Dermis microvascular lymphatic vessel endothelial cell (primary cell): ENCODE results near the gene SLC7A6OS. TPM values are rescaled to one million over a fixed set of nuclear protein-coding genes. Genes with fewer than 3 reads are reported as not detected.

ENCODE experiments used
- DNase-seq, 2 donors: peaks; one replicate each; pipeline versions ENCODE4 v3.0.0 to v3.0.0-alpha.2; 2010; ENCODE audit warnings: low read depth in 2 of 2
- total RNA-seq: library from RNA; depleted of rRNA; stranded (reverse); fragments of >200 nt; gene quantifications from 2 replicates; pipeline ENCODE4 v1.2.1, GENCODE V29; 2014

Gene SLC7A6OS
- total RNA-seq, 1 donor from 2014 or later, result 8.1 TPM

- DNase-seq, result no peak
Measured at GRCh38 chr16:68257251-68257905, 53.4 kb downstream of the SLC7A6OS start.

DNA sequence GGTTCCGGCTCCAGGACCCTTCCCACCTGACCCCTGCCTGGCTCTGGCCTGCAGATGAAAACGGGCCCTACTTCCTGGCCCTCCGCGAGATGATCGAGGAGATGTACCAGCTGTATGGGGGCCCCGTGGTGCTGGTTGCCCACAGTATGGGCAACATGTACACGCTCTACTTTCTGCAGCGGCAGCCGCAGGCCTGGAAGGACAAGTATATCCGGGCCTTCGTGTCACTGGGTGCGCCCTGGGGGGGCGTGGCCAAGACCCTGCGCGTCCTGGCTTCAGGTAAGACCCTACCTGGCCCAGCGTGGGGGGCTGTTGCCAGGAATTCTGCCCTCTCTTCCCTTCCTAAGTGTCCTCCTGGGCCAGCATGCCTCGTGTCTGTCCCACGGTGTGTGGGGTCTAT lies 55.0 kb downstream of the SLC7A6OS start:
- no peak for DNase-seq

- DNase-seq, result no peak
Measured at GRCh38 chr16:68253721-68254120, 57.0 kb downstream of the SLC7A6OS start.

DNA sequence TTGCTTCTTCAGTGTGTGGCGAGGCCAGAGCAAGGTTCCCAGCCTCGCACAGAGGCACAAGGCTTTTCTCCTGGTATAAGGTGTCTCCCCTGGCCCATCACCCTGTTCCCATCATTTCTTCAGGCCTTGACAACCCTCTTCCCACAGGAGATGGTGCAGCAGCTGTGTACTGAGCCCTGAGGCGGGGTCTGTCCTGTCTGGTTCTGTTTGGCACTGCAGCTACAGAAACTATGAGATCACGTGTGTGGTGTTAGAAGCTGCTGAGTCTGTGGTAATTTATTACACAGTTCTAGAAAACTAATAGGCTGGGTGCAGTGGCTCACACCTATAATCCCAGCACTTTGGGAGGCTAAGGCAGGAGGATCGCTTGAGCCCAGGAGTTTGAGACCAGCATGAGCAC lies 58.4 kb downstream of the SLC7A6OS start:
- DNase-seq, result no peak

DNA sequence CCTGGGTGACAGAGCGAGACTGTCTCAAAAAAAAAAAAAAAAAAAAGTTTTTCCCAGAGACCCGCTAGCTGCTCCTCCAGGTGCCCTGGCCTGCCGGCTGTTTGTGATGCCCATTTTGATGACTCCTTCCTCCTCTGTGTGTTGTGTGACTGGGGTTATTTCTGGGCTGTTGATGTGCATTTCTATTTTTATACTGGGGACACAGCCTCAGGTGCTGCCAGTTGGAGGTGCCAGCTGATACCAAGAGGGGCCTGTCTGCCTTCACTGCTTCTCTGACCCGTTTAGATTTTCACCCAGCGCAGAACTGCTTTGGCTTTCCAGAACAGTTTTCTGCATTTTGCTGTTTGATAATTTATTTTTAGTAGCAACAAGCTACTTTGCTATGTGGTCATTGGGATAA lies 58.9 kb downstream of the SLC7A6OS start:
- DNase-seq, result no peak

DNA sequence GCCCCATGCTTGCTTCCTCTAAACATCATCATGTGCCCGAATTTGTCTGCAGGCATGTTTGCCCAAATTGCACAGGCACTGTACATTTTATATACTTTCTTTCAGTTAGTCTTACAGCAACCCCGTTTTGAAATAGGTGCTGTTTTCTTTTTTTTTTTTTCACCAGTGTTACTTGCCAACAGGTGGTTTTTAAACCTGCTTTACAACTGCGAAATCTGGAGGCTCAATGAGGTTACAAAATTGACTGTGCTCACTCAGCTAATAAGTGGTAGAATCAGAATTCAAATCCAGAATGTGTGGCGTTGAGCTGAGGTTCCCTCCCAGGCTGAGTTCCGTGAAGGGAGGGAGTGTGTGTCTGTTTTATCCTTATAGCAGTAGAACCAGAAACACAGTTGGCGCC lies 59.8 kb downstream of the SLC7A6OS start:
- DNase-seq, result no peak

DNA sequence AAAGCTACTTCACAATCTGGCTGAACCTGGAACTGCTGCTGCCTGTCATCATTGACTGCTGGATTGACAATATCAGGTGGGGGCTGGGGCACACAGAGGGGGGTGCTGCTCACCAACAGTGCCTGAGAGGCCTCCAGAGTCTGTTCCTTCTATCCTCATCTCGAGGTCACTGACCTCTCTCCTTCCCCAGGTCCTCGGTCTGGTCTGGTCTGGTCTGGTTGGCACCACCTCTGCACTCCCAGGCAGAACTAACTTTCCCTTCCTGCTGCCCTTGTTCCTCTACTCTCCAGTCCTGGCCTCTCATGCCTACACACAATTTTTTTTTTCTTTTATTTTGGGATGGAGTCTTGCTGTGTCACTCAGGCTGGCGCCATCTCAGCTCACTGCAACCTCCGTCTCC lies 61.4 kb downstream of the SLC7A6OS start:
- no peak for DNase-seq

Other genes with a start within 250 kb of the SLC7A6OS start
- 15.7 and 24.9 TPM in 2 replicates for gene NFATC3, start 225.6 kb downstream of the SLC7A6OS start, total RNA-seq
- 0.77 and 2.1 TPM in 2 replicates for gene ESRP2, start 74.8 kb downstream of the SLC7A6OS start, total RNA-seq
- 17.7 and 35.3 TPM in 2 replicates for gene PLA2G15, start 65.6 kb downstream of the SLC7A6OS start, total RNA-seq
- 10.5 and 15.2 TPM in 2 replicates for gene SLC7A6, start 46.4 kb downstream of the SLC7A6OS start, total RNA-seq
- 24.5 and 32.5 TPM in 2 replicates for gene PRMT7, start 73 bp upstream of the SLC7A6OS start, total RNA-seq
- gene SMPD3, start 137.6 kb upstream of the SLC7A6OS start, total RNA-seq, result under 0.01 TPM in 2 replicates
- gene ZFP90, start 228.3 kb upstream of the SLC7A6OS start, total RNA-seq, result 11.2 and 15.2 TPM in 2 replicates